GM18520 (cell line): ENCODE data around the gene COLQ.
"Not testable (repeated sequence)": the region's sequence is repeated elsewhere in the genome, so short reads cannot be mapped to it uniquely, and the experiment has no call there.

ENCODE experiments used
- ATAC-seq: cut with Tn5 transposase; IDR thresholded peaks from one replicate; pipeline ENCODE4 v1.9.1; 2021; ENCODE audit not compliant: unreplicated experiment

The COLQ gene

DNA sequence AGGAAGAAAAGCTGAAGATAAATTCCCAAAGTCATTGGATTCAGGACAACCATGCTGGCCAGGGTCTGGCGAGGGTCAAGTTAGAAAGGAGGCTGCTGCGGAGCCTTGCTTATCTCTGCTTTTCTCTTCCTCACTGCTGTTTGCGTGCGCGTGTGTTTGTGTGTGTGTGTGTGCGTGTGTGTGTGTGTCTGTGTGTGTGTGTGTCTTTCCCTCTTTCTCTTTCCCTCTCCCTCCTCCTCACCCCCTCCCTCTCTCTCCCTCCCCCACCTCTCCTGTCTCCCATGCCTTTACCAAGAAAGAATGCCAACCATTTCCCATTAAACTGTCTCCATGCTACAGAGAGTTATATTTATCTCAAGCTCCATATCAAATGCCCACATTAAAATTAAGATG lies at the start of gene COLQ:
COLQ (minus strand) TSS at position 134 of the 393 bp plus-strand sequence; CDS start at position 53, 81 bp downstream.
- ATAC-seq, result no peak

DNA sequence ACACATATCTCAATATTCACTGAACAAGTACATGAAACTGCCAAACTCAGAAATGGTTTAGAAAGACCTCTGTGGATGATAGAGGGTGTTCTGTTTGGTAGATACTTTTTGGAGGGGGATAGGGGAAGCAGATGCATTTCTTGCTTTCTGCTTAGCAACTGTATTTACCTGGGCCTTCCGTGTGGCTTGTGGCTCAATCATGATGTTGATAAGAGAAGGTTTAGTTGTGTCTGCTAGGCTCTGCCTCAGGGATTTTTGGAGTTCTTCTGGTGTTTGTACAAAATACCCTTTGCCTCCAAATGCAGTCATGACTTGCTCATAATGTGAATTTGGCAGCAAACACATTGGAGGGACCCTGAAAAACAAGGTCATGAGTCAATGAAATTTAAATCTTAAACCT lies 41.7 kb upstream of the COLQ start:
- ATAC-seq, result no peak

DNA sequence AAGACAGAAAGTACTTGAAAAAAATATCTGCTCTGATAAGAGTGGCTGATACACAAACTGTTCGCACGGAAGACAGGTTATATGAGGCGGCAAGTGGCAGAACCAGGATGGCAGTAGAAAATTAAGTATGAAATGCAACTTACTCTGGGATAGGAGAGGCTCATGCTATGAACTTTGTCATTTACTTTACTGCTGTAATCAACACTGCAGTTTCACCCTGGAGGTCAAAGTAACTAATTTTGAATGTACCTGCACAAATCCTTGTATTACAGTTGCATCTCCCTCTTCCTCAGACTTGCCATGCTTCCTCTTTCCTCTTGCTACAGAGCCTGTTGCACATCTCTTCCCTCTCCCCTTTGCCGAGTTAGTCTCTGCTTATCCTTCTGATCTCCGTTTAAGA lies 41.1 kb upstream of the COLQ start:
- ATAC-seq, result no peak

DNA sequence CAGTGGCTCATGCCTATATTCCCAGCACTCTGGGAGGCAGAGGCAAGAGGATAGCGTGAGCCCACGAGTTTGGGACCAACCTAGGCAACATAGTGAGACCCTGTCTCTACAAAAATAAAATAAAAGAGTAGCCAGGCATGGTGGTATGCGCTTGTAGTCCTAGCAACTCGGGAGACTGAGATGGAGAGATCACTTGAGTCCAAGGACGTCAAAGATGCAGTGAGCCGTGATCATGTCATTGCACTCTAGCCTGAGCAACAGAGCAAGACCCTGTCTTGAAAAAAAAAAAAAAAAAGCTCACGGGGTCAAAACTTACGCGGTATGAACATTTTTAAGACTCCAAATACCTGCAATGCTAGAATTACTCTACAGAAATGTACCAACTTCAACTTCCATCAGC lies 37.1 kb upstream of the COLQ start:
- no peak for ATAC-seq

DNA sequence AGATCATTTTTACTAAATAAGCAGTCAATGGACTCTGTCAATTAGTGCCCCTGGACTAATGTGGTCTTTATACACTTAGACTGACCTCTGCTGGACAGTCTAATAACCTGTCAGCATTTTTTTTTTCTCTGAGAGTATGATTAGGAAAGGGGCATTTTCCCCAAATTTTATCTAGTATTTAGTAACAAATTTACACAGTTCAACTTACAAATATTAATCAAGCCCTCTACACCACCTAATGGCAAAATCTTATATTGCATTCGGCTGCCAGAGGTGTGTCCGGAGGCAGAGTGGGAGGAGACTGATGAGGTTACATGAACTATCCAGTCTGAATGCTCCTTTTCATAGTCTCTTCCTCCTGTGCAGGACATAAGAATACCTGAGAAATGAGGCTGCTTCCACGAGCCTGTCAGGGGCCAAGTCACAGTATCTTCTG lies 36.0 kb upstream of the COLQ start:
- peak; percentile 41 for ATAC-seq

DNA sequence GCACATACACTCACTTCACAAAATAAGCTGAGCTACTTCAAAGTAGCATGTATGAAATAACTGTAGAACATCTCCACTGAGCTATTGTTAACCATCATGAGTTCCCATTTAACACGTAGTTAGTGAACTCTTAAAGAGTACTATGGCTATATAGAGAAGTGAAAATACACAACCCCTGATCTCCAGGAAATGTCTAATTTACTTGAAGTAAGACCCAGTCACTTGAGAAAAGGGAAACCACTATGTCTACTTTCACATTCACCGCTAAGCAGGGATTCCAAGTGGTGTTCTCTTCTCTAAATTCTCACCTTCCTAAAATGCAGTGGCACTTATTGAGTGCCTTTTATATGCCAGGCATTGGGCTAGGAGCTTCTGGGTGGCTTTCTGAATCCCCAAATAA lies 35.0 kb upstream of the COLQ start:
- ATAC-seq, result peak; percentile 72

DNA sequence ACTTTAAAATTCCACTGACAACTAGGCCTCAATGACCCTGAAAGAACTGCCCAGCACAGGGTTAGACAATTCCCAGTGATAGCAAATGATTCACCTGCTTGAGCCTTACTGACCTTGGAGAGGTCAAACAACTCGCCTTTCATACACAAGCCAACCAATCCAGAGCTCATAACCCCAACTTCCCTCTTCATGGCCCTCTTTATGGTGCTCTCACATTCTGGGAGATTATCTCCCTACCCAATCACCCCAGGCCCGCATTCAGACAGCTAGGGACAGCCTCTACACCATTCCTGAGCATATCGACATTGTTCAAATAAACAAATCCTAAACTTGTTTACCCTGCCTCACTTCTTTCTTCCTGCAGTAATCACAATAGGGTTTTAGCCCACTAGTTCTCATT lies 32.2 kb upstream of the COLQ start:
- no peak for ATAC-seq

DNA sequence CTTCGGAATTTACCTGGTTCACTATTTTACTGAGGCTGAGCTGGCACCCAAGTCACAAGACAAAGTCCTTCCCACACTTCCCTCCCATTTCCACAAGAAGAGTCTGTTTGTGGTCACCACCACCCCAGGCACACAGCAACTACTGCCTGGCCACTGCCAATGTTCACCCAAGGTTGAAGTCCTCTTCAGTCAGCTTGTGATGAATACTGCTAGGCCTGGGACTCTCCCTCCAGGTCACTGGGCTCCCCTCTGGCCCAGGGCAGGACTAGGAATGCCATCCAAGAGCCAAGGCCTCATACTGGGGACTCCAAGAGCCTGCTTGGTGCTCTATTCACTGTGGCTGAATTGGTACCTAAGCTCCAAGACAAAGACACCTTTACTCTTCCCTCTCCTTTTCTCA lies 30.4 kb upstream of the COLQ start:
- no peak for ATAC-seq

DNA sequence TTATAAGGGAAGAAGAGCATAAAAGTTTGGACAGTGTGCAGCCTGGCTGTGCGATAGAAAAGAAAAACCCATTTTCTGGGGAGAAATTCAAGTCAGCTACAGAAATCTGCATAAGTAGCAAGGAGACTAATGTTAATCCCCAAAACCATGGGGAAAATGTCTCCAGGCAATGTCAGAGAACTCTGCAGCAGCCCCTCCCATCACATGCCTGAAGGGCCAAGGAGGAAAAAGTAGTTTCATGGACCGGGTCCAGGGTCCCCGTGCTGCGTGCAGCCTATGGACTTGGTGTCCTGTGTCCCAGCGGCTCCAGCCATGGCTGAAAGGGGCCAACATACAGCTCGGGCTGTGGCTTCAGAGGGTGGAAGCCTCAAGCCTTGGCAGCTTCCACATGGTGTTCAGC lies 28.3 kb upstream of the COLQ start:
- no peak for ATAC-seq

DNA sequence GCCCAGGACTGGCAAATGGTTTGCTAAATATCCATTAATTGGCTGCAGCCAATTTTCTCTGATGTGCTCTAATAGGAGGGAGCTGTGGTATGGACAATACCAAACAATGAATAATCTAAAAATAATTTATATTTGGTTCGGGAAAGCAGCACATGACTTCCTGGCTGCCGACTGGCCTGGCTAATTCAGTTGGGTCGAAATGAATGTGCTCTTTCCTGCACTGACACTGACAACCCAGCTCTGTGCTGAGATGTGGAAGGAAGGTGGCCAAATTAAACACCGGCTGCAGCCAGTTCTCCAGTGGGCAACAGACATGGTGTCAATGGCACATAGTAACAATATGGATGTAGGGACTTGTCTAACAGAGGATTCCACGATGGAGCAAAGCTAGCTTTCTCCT lies 21.1 kb upstream of the COLQ start:
- no peak for ATAC-seq

DNA sequence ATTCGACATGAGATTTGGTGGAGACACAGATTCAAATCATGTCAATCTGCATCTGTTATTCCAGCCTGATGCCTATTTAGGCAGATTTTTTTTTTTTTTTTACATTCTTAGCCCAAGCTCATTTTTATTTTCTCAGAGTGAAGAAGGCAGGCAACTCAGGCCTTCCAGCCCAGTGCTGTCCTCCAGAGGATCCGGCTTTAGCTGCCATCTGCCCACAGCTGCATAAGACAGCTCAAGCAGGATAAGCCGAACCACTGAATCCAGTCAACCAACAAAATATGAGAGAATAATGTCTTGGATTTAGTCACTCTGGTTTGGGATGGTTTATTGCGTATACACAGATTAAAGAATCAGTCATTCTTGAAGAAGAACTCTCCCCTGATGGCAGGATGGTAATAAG lies 19.9 kb upstream of the COLQ start:
- ATAC-seq, result no peak

DNA sequence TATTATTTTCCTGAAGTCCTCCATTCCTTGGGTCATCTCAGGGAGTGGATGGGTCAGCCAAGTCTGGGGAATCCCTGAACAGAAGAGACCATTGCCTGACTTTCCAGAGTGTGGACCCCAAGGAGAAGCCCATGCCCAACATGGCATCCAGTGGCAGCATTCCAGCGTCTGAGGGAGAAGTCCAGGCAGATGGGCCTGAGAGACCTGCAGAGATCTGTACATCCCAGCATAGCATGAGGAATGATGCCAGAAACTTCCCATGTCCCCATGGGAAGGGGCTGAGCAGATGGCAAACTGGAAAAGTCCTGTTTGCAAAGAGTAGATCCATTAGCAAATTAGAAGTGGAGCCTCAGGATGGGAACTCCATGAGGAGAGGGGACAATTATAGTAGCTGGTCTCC lies 17.6 kb upstream of the COLQ start:
- no peak for ATAC-seq

DNA sequence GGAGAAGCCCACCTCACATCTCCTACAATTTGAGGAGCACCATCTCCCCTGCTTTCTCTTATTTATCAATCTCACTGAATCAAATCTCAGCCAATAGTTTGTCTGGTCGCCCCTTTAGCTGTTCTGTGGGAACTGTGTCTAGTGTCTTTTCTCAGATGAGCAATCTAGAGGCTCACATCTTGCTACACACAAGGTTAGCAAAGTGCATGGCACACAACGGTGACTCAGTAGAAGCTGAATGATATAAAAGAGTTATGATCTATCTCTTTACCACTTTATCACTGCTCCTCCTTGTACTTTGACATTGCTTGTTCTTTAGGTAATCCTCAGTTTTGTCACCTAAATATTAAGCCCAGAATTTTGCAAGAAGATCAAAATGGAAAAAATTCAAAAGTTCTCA lies 16.8 kb upstream of the COLQ start:
- no peak for ATAC-seq

DNA sequence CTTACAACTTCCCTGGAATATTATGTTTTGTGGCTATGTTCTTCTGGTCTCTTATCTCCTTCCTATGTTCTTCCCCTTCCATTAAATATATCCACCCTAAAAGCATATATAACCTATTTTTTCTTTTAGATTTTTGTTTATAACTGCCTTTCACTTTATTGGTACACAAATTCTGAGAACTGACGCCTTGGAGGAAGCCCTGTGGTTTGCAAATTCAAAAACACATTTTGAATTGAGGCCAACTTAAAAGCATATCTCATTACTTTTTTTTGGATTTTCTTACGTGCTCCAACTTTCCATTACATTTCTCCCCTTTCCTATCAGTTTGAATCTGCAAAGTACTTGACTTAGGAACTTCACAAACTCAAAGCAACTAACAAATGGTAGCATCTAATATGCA lies 15.3 kb upstream of the COLQ start:
- ATAC-seq, result no peak

DNA sequence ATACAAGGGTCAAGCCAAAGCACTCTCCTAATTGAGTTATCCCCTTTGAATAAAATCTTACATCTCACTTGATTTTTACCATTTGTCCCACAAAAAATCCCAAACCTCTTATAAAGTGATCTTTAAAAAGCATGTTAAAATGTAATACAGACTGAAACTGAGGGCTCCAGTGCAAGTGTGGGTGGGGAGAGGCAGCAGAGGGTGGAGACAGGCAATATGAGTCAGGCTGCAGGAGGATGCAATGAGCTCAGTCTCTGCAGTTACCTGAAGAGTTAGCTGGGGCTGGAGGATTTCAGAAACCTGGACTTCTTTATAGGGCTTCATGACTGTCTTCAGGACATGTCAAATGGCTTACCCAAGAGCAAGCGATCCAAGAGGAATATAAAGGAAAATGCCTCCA lies 14.2 kb upstream of the COLQ start:
- no peak for ATAC-seq

DNA sequence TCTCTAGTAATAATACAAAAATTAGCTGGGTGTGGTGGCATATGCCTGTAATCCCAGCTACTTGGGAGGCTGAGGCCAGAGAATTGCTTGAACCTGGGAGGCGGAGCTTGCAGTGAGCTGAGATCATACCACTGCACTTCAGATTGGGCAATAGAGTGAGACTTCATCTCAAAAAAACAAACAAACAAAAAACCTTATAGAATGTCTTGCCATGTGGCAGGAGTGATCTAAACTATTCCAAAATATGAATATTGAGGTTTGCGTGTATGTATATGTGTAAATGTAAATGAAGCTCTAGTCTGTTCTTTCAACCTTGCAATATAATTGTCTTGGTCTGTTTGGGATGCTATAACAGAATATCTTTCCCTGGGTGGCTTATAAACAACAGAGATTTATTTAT lies 11.1 kb upstream of the COLQ start:
- ATAC-seq, result not testable (repeated sequence)

DNA sequence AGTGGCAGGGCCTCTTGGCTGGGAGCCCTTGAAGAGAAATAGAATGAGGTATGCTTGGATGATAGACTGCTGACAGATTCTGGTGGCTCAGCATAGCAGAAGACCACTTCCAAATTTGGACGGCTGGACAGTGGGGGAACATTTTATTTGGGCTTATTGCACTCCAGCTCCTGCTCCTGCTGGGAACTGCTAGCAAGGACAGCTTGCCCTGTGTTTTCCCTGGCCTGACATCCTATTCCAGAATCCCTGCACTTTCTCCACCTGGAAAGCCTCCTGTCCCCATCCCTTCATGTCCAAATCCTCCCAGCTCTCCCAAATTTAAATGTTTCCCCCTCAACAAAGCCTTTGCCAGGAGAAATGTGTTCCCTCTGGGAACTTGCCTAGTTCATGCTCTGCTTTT lies 9.8 kb upstream of the COLQ start:
- ATAC-seq, result no peak

DNA sequence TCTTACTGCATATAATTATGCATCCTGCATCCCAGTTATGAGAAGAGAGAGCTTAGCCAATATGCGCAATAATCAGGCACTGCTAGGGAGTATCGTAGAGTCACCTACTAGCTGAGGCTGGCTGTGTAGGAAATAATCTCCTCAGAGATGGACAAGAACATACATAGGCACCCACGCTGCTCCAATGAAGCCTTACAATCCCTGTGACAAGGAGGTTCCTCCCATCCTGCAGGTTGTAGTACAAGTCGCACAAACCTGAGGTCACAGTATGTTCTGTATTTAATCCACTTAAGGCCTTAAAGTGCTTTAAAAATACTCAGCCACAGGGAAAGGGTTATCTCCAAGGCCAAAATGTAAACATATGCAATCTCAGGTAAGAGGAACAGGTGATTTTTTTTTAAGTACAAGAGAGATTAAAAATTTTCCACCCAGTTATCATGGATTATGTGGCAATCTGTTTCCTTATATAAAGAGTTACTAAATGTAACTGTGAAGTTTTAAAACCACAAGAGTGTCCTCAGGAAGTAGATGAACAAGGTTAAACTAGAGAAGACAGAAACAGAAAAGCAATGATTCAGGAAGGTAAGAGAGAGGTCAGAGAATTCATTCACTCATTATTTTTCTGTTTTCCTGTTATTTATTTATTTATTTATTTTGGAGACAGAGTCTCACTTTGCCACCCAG lies 7.5 kb upstream of the COLQ start:
- ATAC-seq, result no peak

DNA sequence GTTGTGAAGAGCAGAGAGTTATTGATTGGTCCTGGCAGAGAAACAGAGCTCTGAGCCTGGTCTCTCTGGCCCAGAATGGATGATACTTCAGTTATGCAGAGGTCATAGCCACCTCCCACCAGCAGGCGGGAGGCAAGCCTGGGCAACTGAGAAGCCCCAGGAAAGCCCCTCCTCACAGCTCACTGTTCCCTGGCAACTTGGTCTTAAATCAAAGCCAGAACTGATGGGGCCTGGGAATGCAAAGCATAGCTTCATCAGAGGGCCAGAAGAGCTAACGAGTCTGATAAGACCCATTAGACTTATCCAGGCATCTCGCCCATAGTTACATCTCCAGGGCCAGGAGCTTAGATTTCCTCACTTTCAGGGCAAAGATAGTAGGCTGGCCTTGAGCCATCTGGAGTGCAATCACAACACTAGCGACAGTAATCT lies 5.5 kb upstream of the COLQ start:
- no peak for ATAC-seq

DNA sequence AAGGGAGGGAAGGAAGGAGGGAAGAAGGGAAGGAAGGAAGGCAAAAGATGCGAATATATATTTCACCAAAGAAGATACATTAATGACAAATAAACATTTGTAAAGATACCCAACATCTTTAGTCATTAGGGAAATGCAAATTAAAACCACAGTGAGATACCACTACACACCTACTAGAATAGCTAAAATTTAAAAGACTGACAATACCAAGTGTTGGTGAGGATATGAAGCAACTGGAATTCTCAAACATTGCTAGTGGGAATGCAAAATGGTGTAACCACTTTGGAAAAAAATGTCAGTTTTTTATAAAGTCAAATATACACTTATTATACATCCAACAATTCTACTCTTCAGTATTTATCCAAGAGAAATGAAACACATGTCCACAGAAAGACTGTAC lies 4.3 kb upstream of the COLQ start:
- no peak for ATAC-seq

DNA sequence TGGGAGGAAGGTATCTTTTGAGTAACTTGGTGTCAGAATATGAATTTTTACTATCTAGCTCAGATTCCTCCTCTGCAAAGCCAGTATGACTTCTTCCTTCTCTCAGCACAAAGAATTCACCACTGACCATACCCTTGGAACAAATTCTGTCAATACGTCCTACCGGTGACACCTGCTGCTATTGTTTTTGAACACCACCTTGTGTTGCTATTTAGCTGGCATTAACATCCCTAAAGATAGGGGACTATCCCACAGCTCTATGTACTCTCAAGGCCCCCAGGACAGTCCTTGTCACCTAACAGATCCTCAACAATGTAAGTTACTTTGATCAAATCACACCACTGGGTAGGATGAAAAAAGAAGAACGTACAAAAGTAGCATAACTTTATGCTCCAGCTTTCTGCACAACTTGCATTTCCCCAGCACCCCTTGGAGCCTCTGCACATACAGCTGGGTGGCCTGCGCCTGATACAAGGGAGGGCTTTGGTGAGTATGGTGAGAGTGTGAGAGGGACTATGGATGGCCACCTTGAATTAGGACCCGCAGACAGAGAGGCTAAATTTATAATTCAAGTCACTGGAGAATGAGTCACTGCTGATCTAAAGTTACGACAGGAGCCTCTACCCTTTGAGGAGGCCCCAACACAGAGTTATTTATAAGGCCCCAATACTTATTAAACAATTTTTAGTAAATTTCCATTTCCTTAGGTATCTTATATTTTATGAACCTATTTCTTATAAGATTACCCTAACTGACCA lies 2.3 kb upstream of the COLQ start:
- ATAC-seq, result no peak

DNA sequence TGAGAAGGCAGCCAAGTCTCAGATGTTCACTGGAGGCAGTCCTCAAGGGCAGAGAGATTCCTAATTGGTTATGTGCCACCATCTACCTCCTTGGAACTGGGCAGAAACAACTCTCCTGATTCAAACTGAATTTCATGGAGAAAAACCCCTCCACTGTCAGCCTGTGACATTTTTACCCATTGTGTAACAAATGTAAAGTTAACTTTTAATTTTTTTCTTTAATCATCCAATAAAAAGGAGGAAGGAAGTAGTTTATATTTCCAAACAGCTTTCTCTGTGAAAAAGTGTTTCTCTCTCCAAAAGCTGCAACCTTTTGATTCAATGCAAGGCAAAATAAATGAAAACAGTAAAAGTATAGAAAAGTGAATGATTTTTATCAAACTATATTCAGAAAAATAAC lies 510 bp upstream of the COLQ start:
- no peak for ATAC-seq
